ENCODE results near the gene UCP3. TPM values are rescaled to one million over a fixed set of nuclear protein-coding genes. Genes with fewer than 3 reads are reported as not detected.

The UCP3 gene
- total and polyA plus RNA-seq, 2 of the 8 experiments (the other 6 are each of a cell fraction or from before 2014, with no cell fraction given) = 0.85 to 1.3 TPM

DNA sequence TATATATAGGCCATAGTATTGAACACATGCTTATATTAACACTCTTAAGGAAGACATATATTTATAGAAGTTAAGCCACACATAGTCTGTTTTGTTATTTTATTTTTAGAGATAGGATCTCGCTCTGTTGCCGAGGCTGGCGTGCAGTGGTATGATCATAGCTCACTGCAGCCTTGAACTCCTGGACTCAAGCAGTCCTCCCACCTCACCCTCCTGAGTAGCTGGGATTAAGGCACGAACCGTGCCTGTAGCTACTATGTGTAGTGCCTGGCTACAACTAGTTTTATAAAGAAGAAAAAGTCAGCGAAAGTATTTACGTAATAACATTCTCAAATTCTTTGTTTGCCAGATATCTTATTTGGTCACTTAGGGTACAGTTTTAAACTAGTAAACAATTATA is 20.7 kb downstream of the UCP3 start:
- ChIA-PET CTCF (ENCODE audit: partially characterized antibody) (interaction anchor here (0.6 to 1.7 kb wide), 2 partner anchors 10 to 460 kb away, joined by 3 to 6 read pairs; no protein-coding TSS in a partner anchor), POLR2A (ENCODE audit: partially characterized antibody) (no interaction called here)
- no peak overlapping the region for H3K18ac ChIP-seq (ENCODE audit: extremely low read depth, low read length)
- no peak overlapping the region for H2BK15ac ChIP-seq (ENCODE audit: low read length)
- no peaks in the 10 kb centered on the region; the same call in 1 of the 2 replicates for H3K23me2 ChIP-seq (ENCODE audit: low read depth, low read length)
- H3K79me1 ChIP-seq (ENCODE audit: low read depth, low read length) = no peaks in the 10 kb centered on the region
- no peak overlapping the region for H2AK5ac ChIP-seq (ENCODE audit: low read depth, low read length)
- H2BK20ac ChIP-seq (ENCODE audit: low read length) = no peak overlapping the region
- H3K27ac ChIP-seq (ENCODE audit: low read depth, low read length) = no peak overlapping the region
- no peaks in the 10 kb centered on the region; a peak in 1 of 7 replicates for H3K27me3 ChIP-seq (replicated peaks in 1 of 4; ENCODE audit: control insufficient read depth in 3 of 4, extremely low read depth in 1 of 4, insufficient read depth in 3 of 4, low read length in 3 of 4)
- no peak overlapping the region for H3K9ac ChIP-seq (replicated peaks in 1 of 4; ENCODE audit: extremely low read depth in 1 of 4, low read depth in 3 of 4, low read length in 3 of 4)
- no peak overlapping the region for H3K4me3 ChIP-seq (ENCODE audit: extremely low read depth in 1 of 4, insufficient read depth in 2 of 4, low read depth in 3 of 4, low read length in 4 of 4)
- no peak overlapping the region for H3K4ac ChIP-seq (replicated peaks; ENCODE audit: insufficient read length, low read depth, low read length)
- H3K4me1 ChIP-seq (replicated peaks in 1 of 4; ENCODE audit: control insufficient read depth in 3 of 4, insufficient read depth in 4 of 4, low read length in 3 of 4) = peaks cover 0 to 4% (median 2%) of the 10 kb centered on the region in 4 experiments; a peak in 2 of 7 replicates
- H2AFZ ChIP-seq (ENCODE audit: low read length) = no peak overlapping the region
- no peak for DNase-seq (ENCODE audit: low read depth in 1 of 2, low spot score in 2 of 2)
- no peaks in the 10 kb centered on the region for H3K36me3 ChIP-seq (ENCODE audit: control insufficient read depth in 2 of 4, insufficient read depth in 4 of 4, low read length in 3 of 4)
- FAIRE-seq = no peak
- H3K4me2 ChIP-seq (ENCODE audit: insufficient read depth in 1 of 2, low read depth in 2 of 2, low read length in 2 of 2) = no peak overlapping the region
- H4K5ac ChIP-seq (ENCODE audit: insufficient read length, low read depth, low read length) = no peak overlapping the region
- H2BK120ac ChIP-seq (replicated peaks; ENCODE audit: low read depth, low read length) = no peak overlapping the region
- 94% methylated on average over 7 of the region's 7 CpGs; no CpG with 5 or more reads in 1 of the 2 experiments for WGBS, 2 experiments (ENCODE audit: extremely low coverage in 1 of 2, insufficient coverage in 1 of 2, insufficient read length in 1 of 2, insufficient replicate concordance in 2 of 2, low coverage in 1 of 2, low lambda C conversion rate in 2 of 2, missing lambda C conversion rate in 1 of 2)
- no peak overlapping the region for H4K91ac ChIP-seq (replicated peaks; ENCODE audit: insufficient read length, low read length)
- H4K8ac ChIP-seq (ENCODE audit: extremely low read depth, insufficient read depth, low read length) = no peak overlapping the region
- no peak overlapping the region for H2BK12ac ChIP-seq (ENCODE audit: low read depth, low read length)
- H3K56ac ChIP-seq (replicated peaks; ENCODE audit: insufficient read length, low read depth, low read length) = no peak overlapping the region
- H3K14ac ChIP-seq (ENCODE audit: insufficient read length) = no peak overlapping the region
- no peaks in the 10 kb centered on the region for H4K20me1 ChIP-seq (replicated peaks in 1 of 2; ENCODE audit: control insufficient read depth in 1 of 2, insufficient read depth in 2 of 2, low read length in 2 of 2)
- no peak overlapping the region for H3K23ac ChIP-seq (ENCODE audit: insufficient read length)
- no peaks in the 10 kb centered on the region for H3K9me3 ChIP-seq (ENCODE audit: insufficient read depth in 2 of 2, low read depth in 1 of 2, low read length in 1 of 2)
- H2BK5ac ChIP-seq (ENCODE audit: low read depth, low read length) = no peak overlapping the region
- H3K79me2 ChIP-seq (ENCODE audit: control insufficient read depth in 1 of 2, insufficient read depth in 2 of 2, low read length in 2 of 2) = no peaks in the 10 kb centered on the region
- TF ChIP-seq CTBP2 (IDR thresholded peaks at IDR 0.05; ENCODE audit: borderline replicate concordance, insufficient read depth, insufficient read length, low read length) (no peak), KDM5A (IDR thresholded peaks at IDR 0.05; ENCODE audit: low read length) (no peak), KDM4A (IDR thresholded peaks at IDR 0.05; ENCODE audit: low read depth, low read length, severe bottlenecking) (no peak), NRF1 (IDR thresholded peaks at IDR 0.05; ENCODE audit: low read depth, low read length) (no peak), SP1 (IDR thresholded peaks at IDR 0.05; ENCODE audit: low read depth, low read length) (no peak), ASH2L (IDR thresholded peaks at IDR 0.05; ENCODE audit: low read length) (no peak), FOSL1 (IDR thresholded peaks at IDR 0.05; ENCODE audit: insufficient read depth, low read depth, low read length) (no peak), SRF (IDR thresholded peaks at IDR 0.05; ENCODE audit: low read depth, low read length) (no peak), CHD2 (IDR thresholded peaks at IDR 0.05; ENCODE audit: low read length) (no peak), SP4 (IDR thresholded peaks at IDR 0.05; ENCODE audit: low read length) (no peak), RXRA (IDR thresholded peaks at IDR 0.05; ENCODE audit: insufficient read depth, low read depth, low read length) (no peak), JUN (IDR thresholded peaks at IDR 0.05; ENCODE audit: low read depth, low read length) (no peak), BCL11A (IDR thresholded peaks at IDR 0.05; ENCODE audit: low read depth in 2 of 2, low read length in 2 of 2) (no peak)
- TF ChIP-seq, protein P1, sequence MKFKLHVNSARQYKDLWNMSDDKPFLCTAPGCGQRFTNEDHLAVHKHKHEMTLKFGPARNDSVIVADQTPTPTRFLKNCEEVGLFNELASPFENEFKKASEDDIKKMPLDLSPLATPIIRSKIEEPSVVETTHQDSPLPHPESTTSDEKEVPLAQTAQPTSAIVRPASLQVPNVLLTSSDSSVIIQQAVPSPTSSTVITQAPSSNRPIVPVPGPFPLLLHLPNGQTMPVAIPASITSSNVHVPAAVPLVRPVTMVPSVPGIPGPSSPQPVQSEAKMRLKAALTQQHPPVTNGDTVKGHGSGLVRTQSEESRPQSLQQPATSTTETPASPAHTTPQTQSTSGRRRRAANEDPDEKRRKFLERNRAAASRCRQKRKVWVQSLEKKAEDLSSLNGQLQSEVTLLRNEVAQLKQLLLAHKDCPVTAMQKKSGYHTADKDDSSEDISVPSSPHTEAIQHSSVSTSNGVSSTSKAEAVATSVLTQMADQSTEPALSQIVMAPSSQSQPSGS (IDR thresholded peaks at IDR 0.05; ENCODE audit: low read length) = no peak

Data from H1 (cell line).